Measurements from ENCODE around the gene VOPP1. TPM values are rescaled to one million over a fixed set of nuclear protein-coding genes. Genes with fewer than 3 reads are reported as not detected.
A peak's percentile ranks its signal among the peaks of the same experiment; 100 is the strongest.

Gene VOPP1
- total and polyA plus RNA-seq, 10 donors: 60.3 to 168 (median 144) TPM

DNA sequence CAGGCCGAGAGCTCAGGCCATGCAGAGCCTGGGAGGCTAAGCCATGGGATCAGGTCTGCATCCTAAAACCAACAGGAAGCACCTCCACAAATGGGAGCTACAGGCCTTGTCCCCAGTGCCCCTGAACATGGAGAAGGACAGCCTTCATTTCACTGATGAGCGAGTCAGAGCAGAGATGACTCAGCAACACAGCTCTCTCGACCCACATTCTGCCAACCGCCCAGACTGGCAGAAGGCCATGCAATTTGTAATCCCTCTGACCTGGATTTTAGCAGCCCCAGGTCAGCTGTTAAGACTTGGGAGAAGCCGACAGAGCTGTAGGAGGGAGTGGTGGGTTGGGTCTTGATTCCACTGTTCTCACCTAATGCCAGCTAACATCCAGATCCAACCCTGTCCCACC, 25.5 kb downstream of the VOPP1 start:
- no peaks in the 10 kb centered on the region for H3K9me3 ChIP-seq
- TF ChIP-seq POLR2AphosphoS5 (IDR thresholded peaks at IDR 0.05) (peak in 2 of 3 donors; percentile 29 to 53), POLR2A (IDR thresholded peaks at IDR 0.05) (no peak)
- TF ChIP-seq, protein P1, sequence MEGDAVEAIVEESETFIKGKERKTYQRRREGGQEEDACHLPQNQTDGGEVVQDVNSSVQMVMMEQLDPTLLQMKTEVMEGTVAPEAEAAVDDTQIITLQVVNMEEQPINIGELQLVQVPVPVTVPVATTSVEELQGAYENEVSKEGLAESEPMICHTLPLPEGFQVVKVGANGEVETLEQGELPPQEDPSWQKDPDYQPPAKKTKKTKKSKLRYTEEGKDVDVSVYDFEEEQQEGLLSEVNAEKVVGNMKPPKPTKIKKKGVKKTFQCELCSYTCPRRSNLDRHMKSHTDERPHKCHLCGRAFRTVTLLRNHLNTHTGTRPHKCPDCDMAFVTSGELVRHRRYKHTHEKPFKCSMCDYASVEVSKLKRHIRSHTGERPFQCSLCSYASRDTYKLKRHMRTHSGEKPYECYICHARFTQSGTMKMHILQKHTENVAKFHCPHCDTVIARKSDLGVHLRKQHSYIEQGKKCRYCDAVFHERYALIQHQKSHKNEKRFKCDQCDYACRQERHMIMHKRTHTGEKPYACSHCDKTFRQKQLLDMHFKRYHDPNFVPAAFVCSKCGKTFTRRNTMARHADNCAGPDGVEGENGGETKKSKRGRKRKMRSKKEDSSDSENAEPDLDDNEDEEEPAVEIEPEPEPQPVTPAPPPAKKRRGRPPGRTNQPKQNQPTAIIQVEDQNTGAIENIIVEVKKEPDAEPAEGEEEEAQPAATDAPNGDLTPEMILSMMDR (IDR thresholded peaks at IDR 0.05 in 8 of 11, conservative IDR thresholded peaks at IDR 0.05 in 3 of 11): no peak
- no peak overlapping the region for H3K4me3 ChIP-seq
- WGBS, 5 donors: 24 to 49% (median 33%) methylated on average over 5 of the region's 5 CpGs
- no peaks in the 10 kb centered on the region for H3K27me3 ChIP-seq (replicated peaks in 1 of 7)
- H3K27ac ChIP-seq: peak overlapping the region in 3 of 8 donors; percentile 36 to 77 (median 68)
- H3K4me1 ChIP-seq: peaks cover 38 to 70% (median 66%) of the 10 kb centered on the region in 6 donors
- no peak for DNase-seq
- peaks cover 0 to 6% (median 0%) of the 10 kb centered on the region in 6 donors for H3K36me3 ChIP-seq
- intact Hi-C loops (cut with DNase I; ENCODE audit: low total_unique reads): no loop called here

DNA sequence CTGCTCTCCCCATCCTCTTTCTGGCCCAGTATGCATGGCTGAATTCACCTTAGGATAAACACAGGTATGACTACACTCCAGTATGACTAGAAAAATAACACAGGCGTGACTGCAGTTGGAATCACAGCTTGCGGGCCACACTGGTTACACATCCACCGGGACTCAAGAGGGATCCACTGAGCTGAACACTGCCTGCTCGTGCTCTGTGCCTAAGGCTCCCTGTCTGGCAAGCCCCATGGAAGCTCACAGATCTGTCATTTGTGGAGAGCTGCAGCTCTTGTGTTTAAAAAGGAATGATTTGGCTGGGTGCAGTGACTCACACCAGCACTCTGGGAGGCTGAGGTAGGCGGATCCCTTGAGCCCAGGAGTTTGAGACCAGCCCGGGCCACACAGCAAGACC, 26.8 kb downstream of the VOPP1 start:
- intact Hi-C loops (cut with DNase I; ENCODE audit: low total_unique reads): no loop called here
- H3K27me3 ChIP-seq (replicated peaks in 1 of 7): no peaks in the 10 kb centered on the region
- no peak overlapping the region for H3K4me3 ChIP-seq
- WGBS, 5 donors: 79 to 98% (median 91%) methylated on average over 6 of the region's 6 CpGs
- H3K27ac ChIP-seq: peak overlapping the region in 1 of 8 donors; percentile 47
- H3K36me3 ChIP-seq: peaks cover 0 to 13% (median 0%) of the 10 kb centered on the region in 6 donors
- no peaks in the 10 kb centered on the region for H3K9me3 ChIP-seq
- TF ChIP-seq, protein P1 (IDR thresholded peaks at IDR 0.05 in 8 of 11, conservative IDR thresholded peaks at IDR 0.05 in 3 of 11): no peak
- no peak for TF ChIP-seq POLR2A (IDR thresholded peaks at IDR 0.05)
- no peak for TF ChIP-seq POLR2AphosphoS5 (IDR thresholded peaks at IDR 0.05)
- peaks cover 34 to 69% (median 54%) of the 10 kb centered on the region in 6 donors for H3K4me1 ChIP-seq
- no peak for DNase-seq

DNA sequence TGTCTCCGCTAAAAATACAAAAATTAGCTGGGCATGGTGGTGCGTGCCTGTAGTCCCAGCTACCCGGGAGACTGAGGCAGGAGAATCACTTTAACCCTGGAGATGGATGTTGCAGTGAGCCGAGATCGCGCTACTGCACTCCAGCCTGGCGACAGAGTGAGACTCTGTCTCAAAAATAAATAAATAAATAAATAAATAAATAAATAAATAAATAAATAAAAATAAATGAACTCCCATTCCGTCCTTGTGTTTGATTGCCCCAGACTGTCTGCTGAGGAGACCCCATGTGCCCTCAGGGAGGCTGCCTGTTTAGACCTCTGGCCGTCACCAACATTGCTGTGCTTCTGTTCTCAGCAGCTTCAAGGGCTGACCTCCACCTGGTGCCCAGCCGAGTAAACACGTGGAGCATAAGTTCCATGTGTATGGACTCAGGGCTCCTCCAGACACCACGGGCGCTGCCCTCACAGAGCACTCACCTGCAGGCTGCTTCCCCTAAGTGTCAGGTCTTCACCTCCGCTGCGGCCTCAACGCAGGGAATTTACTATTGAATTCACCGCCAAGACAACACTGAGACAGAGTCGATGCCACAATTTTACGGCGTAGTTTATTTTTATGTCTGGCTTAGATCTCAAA, 32.0 kb downstream of the VOPP1 start:
- no peak for DNase-seq
- intact Hi-C loops (cut with DNase I; ENCODE audit: low total_unique reads): no loop called here
- 92 to 98% (median 97%) methylated on average over 20 of the region's 20 CpGs for WGBS, 5 donors
- H3K9me3 ChIP-seq: no peaks in the 10 kb centered on the region
- H3K4me1 ChIP-seq: peaks cover 13 to 71% (median 43%) of the 10 kb centered on the region in 6 donors
- H3K27me3 ChIP-seq (replicated peaks in 1 of 7): no peaks in the 10 kb centered on the region
- no peak overlapping the region for H3K27ac ChIP-seq
- peaks cover 0 to 18% (median 0%) of the 10 kb centered on the region in 6 donors for H3K36me3 ChIP-seq
- TF ChIP-seq POLR2A (IDR thresholded peaks at IDR 0.05) (no peak), POLR2AphosphoS5 (IDR thresholded peaks at IDR 0.05) (peak in 1 of 3 donors; percentile 7)
- TF ChIP-seq, protein P1 (IDR thresholded peaks at IDR 0.05 in 8 of 11, conservative IDR thresholded peaks at IDR 0.05 in 3 of 11): no peak
- no peak overlapping the region for H3K4me3 ChIP-seq

DNA sequence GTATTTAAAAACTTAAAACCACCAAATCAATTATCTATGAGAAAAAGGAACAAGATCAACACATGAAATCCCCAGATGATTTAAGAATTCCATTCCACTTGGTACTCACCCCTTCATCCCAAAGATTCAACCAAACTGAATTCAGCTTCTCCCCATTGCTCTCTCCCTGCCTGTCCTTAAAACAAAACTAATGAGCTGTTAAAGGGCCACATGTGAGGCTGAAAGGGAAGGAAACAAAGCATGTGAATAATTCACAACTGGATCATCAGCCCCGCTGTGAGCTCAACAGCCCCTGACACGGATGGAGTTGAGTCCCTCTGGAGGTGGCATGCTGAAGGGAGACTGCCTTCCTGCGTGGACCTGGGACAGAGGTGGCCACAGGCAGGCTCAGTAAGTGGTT, 32.9 kb downstream of the VOPP1 start:
- no peaks in the 10 kb centered on the region for H3K27me3 ChIP-seq (replicated peaks in 1 of 7)
- H3K4me3 ChIP-seq: no peak overlapping the region
- WGBS, 5 donors: 72 to 78% (median 74%) methylated on average over 3 of the region's 3 CpGs
- H3K36me3 ChIP-seq: peaks cover 0 to 16% (median 0%) of the 10 kb centered on the region in 6 donors
- H3K9me3 ChIP-seq: no peaks in the 10 kb centered on the region
- TF ChIP-seq, protein P1 (IDR thresholded peaks at IDR 0.05 in 8 of 11, conservative IDR thresholded peaks at IDR 0.05 in 3 of 11): no peak
- TF ChIP-seq POLR2A (IDR thresholded peaks at IDR 0.05) (no peak), POLR2AphosphoS5 (IDR thresholded peaks at IDR 0.05) (no peak)
- peak overlapping the region in 4 of 8 donors; percentile 61 to 91 (median 90) for H3K27ac ChIP-seq
- no peak for DNase-seq
- peaks cover 22 to 74% (median 48%) of the 10 kb centered on the region in 6 donors for H3K4me1 ChIP-seq
- intact Hi-C loops (cut with DNase I; ENCODE audit: low total_unique reads): no loop called here

All from spleen (tissue), 11 donors.